ENCODE data around the gene RPRD1B.

Gene RPRD1B

GRCh38 chr20:38126146-38126921 is 92.8 kb downstream of the RPRD1B start:
- H3K9me3 Mint-ChIP-seq = no peaks in the 10 kb centered on the region
- ATAC-seq (no peak), DNase-seq (no peak)
- H3K4me1 Mint-ChIP-seq = peaks cover 7% of the 10 kb centered on the region
- H3K27ac Mint-ChIP-seq = no peak overlapping the region
- no peak overlapping the region for H3K4me3 Mint-ChIP-seq
- no peaks in the 10 kb centered on the region for H3K27me3 Mint-ChIP-seq

DNA sequence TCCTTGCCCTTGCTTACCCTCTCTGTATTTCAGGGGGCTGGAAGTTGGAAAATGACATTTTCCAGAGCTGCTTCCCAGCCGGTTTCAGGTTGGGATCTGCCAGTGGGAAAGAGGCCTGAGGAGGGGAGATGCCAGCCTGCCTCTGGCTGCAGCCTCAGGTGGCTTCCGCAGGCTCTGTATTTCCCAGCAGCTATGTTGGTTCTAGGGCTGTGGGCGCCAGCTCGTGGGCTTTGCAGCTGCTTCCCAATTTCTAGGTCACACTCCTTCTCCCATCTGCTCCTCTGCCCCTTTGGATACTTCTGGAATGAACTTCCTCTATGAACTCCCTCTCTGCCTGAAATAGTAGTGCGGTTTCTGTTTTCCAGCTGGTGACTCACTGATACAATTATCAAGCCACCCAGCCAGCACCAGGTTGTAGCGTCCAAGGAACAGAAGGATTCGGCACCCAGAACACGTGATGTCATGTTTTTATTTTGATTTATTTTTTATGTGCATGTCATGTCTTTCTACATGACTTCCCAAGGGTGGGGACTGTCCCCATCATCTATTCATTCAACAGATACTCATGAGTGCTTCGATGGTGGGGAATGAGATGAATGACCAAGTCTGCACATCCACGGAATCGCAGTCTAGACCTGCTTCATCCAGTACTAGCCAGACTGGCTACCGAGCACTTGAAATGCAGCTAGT is 93.5 kb downstream of the RPRD1B start:
- Mint-ChIP-seq H3K4me3 (no peak overlapping the region), H3K4me1 (peaks cover 7% of the 10 kb centered on the region), H3K27me3 (no peaks in the 10 kb centered on the region), H3K9me3 (no peaks in the 10 kb centered on the region), H3K27ac (peak overlapping the region in 1 of 2 donors; percentile 82)
- no peak for DNase-seq
- no peak for ATAC-seq

DNA sequence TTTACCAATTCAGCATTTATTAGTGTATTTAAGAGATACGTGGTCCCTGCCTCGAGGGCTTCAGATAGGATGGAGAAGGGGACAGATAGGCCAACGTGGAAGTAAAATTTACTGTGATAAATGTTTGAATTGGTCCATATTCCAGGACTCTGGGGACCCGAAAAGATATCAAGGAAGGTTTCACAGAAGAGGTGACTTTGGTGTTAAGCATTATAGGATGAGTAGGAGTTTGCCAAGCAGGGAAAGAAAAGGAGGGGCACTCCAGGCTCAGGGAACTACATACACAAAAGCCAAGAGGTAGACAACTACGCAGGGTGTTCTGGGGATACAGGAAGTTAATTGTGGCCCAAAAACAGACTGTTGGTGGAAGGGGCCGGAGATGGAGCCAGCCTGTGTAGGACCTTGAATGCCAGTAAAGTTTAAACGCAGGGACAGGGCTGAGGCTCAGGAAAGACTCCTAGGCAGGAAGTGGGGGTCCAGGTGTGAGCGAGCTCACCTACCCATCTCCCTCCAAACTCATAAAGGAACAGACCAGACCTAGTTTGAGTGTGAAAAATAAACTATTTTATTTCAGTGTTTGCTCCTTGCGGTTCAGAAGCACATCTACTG is 94.5 kb downstream of the RPRD1B start:
- DNase-seq = no peak
- no peak for ATAC-seq
- Mint-ChIP-seq H3K4me1 (peaks cover 5% of the 10 kb centered on the region), H3K27ac (peak overlapping the region in 1 of 2 donors; percentile 11), H3K4me3 (no peak overlapping the region), H3K27me3 (no peaks in the 10 kb centered on the region), H3K9me3 (no peaks in the 10 kb centered on the region)

DNA sequence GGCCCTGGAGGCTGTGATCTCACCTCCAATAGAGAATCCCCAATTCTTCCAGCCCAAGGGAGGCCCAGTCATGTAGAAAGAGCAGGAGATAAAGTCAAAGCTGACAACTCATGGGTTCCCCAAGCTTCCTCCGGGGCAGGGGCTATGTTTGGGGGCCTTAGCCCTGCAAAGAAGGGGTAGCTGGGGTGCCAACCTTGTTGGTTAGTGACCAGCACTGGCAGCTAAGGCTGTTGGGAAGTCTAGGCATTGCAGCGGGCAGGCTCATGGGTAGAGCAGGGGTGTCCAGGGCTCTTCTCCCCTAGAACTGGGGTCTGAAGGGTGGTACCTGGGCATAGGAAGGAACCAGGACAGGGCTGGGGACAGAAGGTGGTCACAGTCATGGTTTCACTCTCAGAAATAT is 95.1 kb downstream of the RPRD1B start:
- ATAC-seq = no peak
- H3K27me3 Mint-ChIP-seq = no peaks in the 10 kb centered on the region
- peak overlapping the region in 1 of 2 donors; percentile 76 for H3K27ac Mint-ChIP-seq
- no peaks in the 10 kb centered on the region for H3K9me3 Mint-ChIP-seq
- DNase-seq = no peak
- no peaks in the 10 kb centered on the region for H3K4me1 Mint-ChIP-seq
- no peak overlapping the region for H3K4me3 Mint-ChIP-seq

- H3K27ac Mint-ChIP-seq = no peak overlapping the region
- peaks cover 2% of the 10 kb centered on the region for H3K4me1 Mint-ChIP-seq
- no peak for DNase-seq
- no peak for ATAC-seq
- no peaks in the 10 kb centered on the region for H3K9me3 Mint-ChIP-seq
- no peak overlapping the region for H3K4me3 Mint-ChIP-seq
- H3K27me3 Mint-ChIP-seq = peaks cover 3% of the 10 kb centered on the region
These were observed 95.8 kb downstream of the RPRD1B start for GRCh38 chr20:38129248-38129865.

DNA sequence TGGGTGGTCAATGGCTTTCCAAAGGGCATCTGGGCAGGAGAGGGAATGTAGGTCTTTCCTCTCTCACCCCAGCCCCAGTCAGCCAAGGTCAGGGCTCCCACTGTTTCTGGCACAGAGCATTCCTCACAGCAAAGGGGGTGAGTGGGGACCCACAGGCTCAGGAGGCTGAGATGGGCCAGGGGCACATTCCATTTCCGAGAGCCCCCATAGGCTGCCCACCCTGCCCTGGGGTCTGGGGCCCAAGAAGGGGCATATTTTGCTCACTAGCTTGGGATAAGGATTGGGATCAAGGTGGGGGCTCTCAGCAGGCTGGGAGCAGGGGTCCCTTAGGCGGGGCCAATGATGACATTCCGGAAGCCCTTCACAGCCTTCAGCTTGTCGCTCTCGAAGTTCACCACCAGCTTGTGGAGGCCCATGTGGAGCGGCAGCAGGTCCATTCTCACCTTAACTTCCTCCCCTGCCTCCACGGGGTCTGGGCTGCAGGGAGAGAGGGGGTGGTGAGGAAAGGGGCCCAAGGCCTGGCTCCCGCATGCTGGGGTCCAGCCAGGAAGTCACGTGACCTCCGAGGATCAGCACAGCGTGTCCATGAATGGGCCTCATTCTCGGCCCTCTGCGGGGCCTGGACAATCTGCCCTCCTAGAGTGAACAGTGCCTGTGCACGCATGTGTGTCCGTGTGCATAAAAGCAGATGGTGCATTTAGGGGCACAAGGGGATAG is 96.5 kb downstream of the RPRD1B start:
- Mint-ChIP-seq H3K9me3 (no peaks in the 10 kb centered on the region), H3K4me3 (no peak overlapping the region), H3K27me3 (peaks cover 7% of the 10 kb centered on the region), H3K4me1 (peaks cover 9% of the 10 kb centered on the region), H3K27ac (no peak overlapping the region)
- DNase-seq (no peak), ATAC-seq (no peak)

GRCh38 chr20:38130687-38131587 is 97.4 kb downstream of the RPRD1B start:
- H3K4me3 Mint-ChIP-seq = no peak overlapping the region
- no peaks in the 10 kb centered on the region for H3K9me3 Mint-ChIP-seq
- peaks cover 12% of the 10 kb centered on the region for H3K4me1 Mint-ChIP-seq
- no peak for ATAC-seq
- no peak overlapping the region for H3K27ac Mint-ChIP-seq
- peaks cover 7% of the 10 kb centered on the region for H3K27me3 Mint-ChIP-seq
- no peak for DNase-seq

GRCh38 chr20:38131588-38132121 is 98.1 kb downstream of the RPRD1B start:
- no peaks in the 10 kb centered on the region for H3K9me3 Mint-ChIP-seq
- ATAC-seq (no peak), DNase-seq (no peak)
- peaks cover 12% of the 10 kb centered on the region for H3K4me1 Mint-ChIP-seq
- H3K27me3 Mint-ChIP-seq = peaks cover 7% of the 10 kb centered on the region
- H3K4me3 Mint-ChIP-seq = no peak overlapping the region
- H3K27ac Mint-ChIP-seq = peak overlapping the region in 1 of 2 donors; percentile 67

DNA sequence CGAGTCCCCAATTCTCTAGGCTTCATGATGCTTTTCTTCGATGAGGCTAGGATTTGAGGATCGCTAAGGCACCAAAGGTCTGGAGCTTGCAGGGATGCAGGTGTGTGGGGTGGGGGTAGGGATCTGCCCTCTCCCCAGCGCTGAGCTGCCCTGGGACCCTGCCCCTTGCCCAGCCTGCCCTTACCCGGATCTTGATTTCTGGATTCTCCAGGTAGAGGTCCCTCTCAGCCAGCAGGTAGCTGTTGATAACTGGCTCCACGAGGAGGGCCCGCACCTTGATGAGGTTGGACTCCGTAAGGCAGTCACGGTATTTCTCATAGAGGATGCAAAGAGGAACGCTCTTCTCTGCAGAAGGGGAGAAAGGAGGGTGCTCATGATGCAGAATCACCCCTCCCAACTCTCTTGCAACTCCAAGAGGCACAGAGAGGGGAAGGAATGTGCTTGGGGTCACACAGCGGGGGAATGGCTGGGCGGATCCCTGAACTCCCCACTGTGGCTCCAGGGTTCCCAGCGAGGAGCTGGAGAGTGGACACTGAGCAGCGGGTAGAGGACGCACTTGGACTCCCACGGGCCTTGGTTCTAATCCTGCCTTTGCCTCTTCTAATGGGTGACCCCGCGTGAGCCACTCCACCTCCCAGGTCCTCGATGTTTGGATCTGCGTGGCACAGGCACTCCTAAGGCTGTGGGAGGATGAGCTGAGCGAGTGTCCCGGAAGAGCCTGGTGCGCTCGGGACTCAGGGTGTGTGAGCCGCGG is 98.8 kb downstream of the RPRD1B start:
- Mint-ChIP-seq H3K4me1 (peaks cover 12% of the 10 kb centered on the region), H3K27me3 (peaks cover 7% of the 10 kb centered on the region), H3K4me3 (no peak overlapping the region), H3K27ac (peak overlapping the region in 1 of 2 donors; percentile 67), H3K9me3 (no peaks in the 10 kb centered on the region)
- DNase-seq (no peak), ATAC-seq (no peak)

- peaks cover 12% of the 10 kb centered on the region for H3K4me1 Mint-ChIP-seq
- H3K27me3 Mint-ChIP-seq = peaks cover 7% of the 10 kb centered on the region
- H3K4me3 Mint-ChIP-seq = no peak overlapping the region
- no peak for ATAC-seq
- DNase-seq = no peak
- no peak overlapping the region for H3K27ac Mint-ChIP-seq
- no peaks in the 10 kb centered on the region for H3K9me3 Mint-ChIP-seq
These were observed 99.5 kb downstream of the RPRD1B start for GRCh38 chr20:38132910-38133501.

- Mint-ChIP-seq H3K27ac (no peak overlapping the region), H3K4me3 (no peak overlapping the region), H3K4me1 (peaks cover 12% of the 10 kb centered on the region), H3K27me3 (peaks cover 7% of the 10 kb centered on the region), H3K9me3 (no peaks in the 10 kb centered on the region)
- ATAC-seq (no peak), DNase-seq (no peak)
These were observed 100.3 kb downstream of the RPRD1B start for GRCh38 chr20:38133680-38134426.

GRCh38 chr20:38134427-38135270 is 101.1 kb downstream of the RPRD1B start:
- no peak overlapping the region for H3K4me3 Mint-ChIP-seq
- peaks cover 12% of the 10 kb centered on the region for H3K4me1 Mint-ChIP-seq

More at GRCh38 chr20:38134427-38135270, 101.1 kb downstream of the RPRD1B start:
- DNase-seq = no peak
- H3K27me3 Mint-ChIP-seq = peaks cover 7% of the 10 kb centered on the region
- no peak for ATAC-seq
- H3K27ac Mint-ChIP-seq = no peak overlapping the region
- H3K9me3 Mint-ChIP-seq = no peaks in the 10 kb centered on the region
